K562 (cell line): Measurements from ENCODE around the gene MITD1.

Experiments
- BRCA1 ChIP-seq, 2 experiments: fragments of 450-650 bp in 1 of 2; sonication (generic) in 1 of 2; formaldehyde crosslinking in 1 of 2; IDR thresholded peaks; 2 replicates each; pipeline versions ENCODE4 v1.5.0 to v1.6.1; 2017 to 2020; ENCODE audit warnings: mild to moderate bottlenecking in 1 of 2, missing genetic modification reagents in 1 of 2
- FOSL1 ChIP-seq: fragments of 200-800 bp; sonication (Bioruptor generic); conservative IDR thresholded peaks from 2 replicates; pipeline ENCODE4 v1.6.1; 2016; ENCODE audit warnings: missing genetic modification characterization, missing compliant biosample characterization
- KDM1A ChIP-seq, 2 experiments: fragments of 450-650 bp; IDR thresholded peaks; 2 replicates each; pipeline ENCODE4 v1.6.1; 2016; ENCODE audit warnings: mild to moderate bottlenecking in 2 of 2
- NR3C1 ChIP-seq: sonication (generic); formaldehyde crosslinking; IDR thresholded peaks from 2 replicates; pipeline ENCODE4 v1.8.1; 2022; ENCODE audit warnings: missing genetic modification reagents
- POLR2AphosphoS5 ChIP-seq: IDR thresholded peaks from 2 replicates; pipeline ENCODE4 v1.6.1; 2011; ENCODE audit warnings: mild to moderate bottlenecking, low read depth, low read length, moderate library complexity; ENCODE audit not compliant: control insufficient read depth, insufficient read depth
- PTBP1 ChIP-seq: fragments of 200-400 bp; formaldehyde crosslinking; IDR thresholded peaks from 2 replicates; pipeline ENCODE4 v1.6.1; 2017; ENCODE audit warnings: low read depth, low read length
- RBM17 ChIP-seq: fragments of 200-400 bp; formaldehyde crosslinking; IDR thresholded peaks from 2 replicates; pipeline ENCODE4 v1.6.1; 2017; ENCODE audit warnings: low read depth, mild to moderate bottlenecking, low read length, borderline replicate concordance
- TEAD4 ChIP-seq, 2 experiments: sonication (generic) in 1 of 2; formaldehyde crosslinking in 1 of 2; IDR thresholded peaks; 2 replicates each; pipeline versions ENCODE4 v1.6.1 to v1.8.0; 2012 to 2022; ENCODE audit warnings: borderline replicate concordance in 1 of 2, inconsistent platforms in 1 of 2, low read length in 1 of 2, mild to moderate bottlenecking in 1 of 2, missing genetic modification reagents in 1 of 2
- ZSCAN32 ChIP-seq: fragments of 450-650 bp; formaldehyde crosslinking; IDR thresholded peaks from 2 replicates; pipeline ENCODE4 v1.4.0; 2020; ENCODE audit warnings: mild to moderate bottlenecking, moderate library complexity
- TF ChIP-seq, protein P1 (sequence below): sonication (generic); formaldehyde crosslinking; IDR thresholded peaks from 2 replicates; pipeline ENCODE4 v1.8.1; 2022; ENCODE audit warnings: missing genetic modification reagents
- TF ChIP-seq, protein P2 (sequence below), 3 experiments: IDR thresholded peaks in 2 of 3; conservative IDR thresholded peaks in 1 of 3; 2 replicates each; pipeline ENCODE4 v1.5.1; 2011 to 2012; ENCODE audit warnings: low read length in 3 of 3, mild to moderate bottlenecking in 3 of 3, control low read depth in 2 of 3, improper control_type of control experiment in 1 of 3, inconsistent platforms in 1 of 3, low read depth in 1 of 3, mixed read lengths in 1 of 3, moderate library complexity in 1 of 3; ENCODE audit not compliant: insufficient read depth in 2 of 3
- TF ChIP-seq, protein P3 (sequence below): fragments of 450-650 bp; IDR thresholded peaks from 2 replicates; pipeline ENCODE4 v1.6.1; 2016; ENCODE audit warnings: missing biosample characterization, missing genetic modification characterization

DNA sequence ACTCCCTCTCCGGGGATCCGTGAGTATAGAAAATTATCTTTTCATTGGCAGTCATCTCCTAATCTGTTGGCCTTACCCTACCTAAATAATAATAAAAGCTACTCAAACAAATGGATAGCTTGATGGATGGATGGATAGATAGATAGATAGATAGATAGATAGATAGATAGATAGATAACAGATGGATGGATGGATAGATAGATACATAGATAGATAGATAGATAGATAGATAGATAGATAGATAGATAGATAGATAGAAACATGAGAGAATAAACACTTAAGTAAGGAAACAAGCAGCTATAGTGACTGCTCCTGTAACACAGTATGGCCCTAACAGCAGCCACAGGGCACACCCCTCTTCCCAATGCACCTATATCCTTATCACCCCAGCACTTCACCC is 35.2 kb upstream of the MITD1 start:
- no peak for TF ChIP-seq NR3C1
- TF ChIP-seq PTBP1: no peak
- TF ChIP-seq, protein P1, sequence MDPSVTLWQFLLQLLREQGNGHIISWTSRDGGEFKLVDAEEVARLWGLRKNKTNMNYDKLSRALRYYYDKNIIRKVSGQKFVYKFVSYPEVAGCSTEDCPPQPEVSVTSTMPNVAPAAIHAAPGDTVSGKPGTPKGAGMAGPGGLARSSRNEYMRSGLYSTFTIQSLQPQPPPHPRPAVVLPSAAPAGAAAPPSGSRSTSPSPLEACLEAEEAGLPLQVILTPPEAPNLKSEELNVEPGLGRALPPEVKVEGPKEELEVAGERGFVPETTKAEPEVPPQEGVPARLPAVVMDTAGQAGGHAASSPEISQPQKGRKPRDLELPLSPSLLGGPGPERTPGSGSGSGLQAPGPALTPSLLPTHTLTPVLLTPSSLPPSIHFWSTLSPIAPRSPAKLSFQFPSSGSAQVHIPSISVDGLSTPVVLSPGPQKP (CRISPR knock-in tag): no peak
- TF ChIP-seq FOSL1 (tag): no peak
- no peak for TF ChIP-seq ZSCAN32 (CRISPR knock-in tag)
- TF ChIP-seq KDM1A (IDR thresholded peaks at IDR 0.05): no peak
- TF ChIP-seq TEAD4 (IDR thresholded peaks at IDR 0.05; ENCODE audit: low read length): no peak
- TF ChIP-seq TEAD4 (CRISPR knock-in tag; IDR thresholded peaks at IDR 0.05; ENCODE audit: borderline replicate concordance): no peak
- TF ChIP-seq BRCA1 (IDR thresholded peaks at IDR 0.05): no peak
- TF ChIP-seq BRCA1 (CRISPR knock-in tag; IDR thresholded peaks at IDR 0.05): no peak
- TF ChIP-seq, protein P2, sequence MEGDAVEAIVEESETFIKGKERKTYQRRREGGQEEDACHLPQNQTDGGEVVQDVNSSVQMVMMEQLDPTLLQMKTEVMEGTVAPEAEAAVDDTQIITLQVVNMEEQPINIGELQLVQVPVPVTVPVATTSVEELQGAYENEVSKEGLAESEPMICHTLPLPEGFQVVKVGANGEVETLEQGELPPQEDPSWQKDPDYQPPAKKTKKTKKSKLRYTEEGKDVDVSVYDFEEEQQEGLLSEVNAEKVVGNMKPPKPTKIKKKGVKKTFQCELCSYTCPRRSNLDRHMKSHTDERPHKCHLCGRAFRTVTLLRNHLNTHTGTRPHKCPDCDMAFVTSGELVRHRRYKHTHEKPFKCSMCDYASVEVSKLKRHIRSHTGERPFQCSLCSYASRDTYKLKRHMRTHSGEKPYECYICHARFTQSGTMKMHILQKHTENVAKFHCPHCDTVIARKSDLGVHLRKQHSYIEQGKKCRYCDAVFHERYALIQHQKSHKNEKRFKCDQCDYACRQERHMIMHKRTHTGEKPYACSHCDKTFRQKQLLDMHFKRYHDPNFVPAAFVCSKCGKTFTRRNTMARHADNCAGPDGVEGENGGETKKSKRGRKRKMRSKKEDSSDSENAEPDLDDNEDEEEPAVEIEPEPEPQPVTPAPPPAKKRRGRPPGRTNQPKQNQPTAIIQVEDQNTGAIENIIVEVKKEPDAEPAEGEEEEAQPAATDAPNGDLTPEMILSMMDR (IDR thresholded peaks at IDR 0.05 in 2 of 3, conservative IDR thresholded peaks at IDR 0.05 in 1 of 3; ENCODE audit: insufficient read depth in 2 of 3, low read depth in 1 of 3, low read length in 3 of 3): no peak
- TF ChIP-seq POLR2AphosphoS5: no peak
- TF ChIP-seq, protein P3, sequence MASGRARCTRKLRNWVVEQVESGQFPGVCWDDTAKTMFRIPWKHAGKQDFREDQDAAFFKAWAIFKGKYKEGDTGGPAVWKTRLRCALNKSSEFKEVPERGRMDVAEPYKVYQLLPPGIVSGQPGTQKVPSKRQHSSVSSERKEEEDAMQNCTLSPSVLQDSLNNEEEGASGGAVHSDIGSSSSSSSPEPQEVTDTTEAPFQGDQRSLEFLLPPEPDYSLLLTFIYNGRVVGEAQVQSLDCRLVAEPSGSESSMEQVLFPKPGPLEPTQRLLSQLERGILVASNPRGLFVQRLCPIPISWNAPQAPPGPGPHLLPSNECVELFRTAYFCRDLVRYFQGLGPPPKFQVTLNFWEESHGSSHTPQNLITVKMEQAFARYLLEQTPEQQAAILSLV (tag): no peak
- TF ChIP-seq RBM17: no peak
